ENCODE data around the gene BCAS3.

Gene BCAS3

DNA sequence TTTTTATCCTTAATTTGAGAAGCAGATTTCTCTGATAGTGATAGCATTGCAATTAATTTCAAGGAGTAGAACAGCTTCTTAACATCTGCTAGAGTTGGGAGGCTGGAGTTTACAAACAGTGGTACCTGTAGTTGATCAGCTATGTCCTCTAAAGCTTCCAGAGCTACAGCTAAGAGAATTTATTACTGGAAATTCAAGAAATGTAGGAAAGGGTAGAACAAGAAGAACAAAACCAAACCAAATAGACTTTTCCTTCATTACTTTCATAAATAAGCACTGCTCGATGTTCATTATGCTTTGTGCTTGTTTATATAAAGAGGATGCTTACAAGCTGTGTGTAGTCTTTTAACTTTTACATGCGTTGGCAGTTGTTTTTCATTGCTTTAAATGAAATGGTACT lies 388.4 kb downstream of the BCAS3 start:
- Histone ChIP-seq H3K36me3 (ENCODE audit: control insufficient read depth, insufficient read depth, low read length) (no peaks in the 10 kb centered on the region), H3K4me1 (ENCODE audit: control insufficient read depth, insufficient read depth, low read length) (peaks cover 6% of the 10 kb centered on the region), H3K9me3 (ENCODE audit: control insufficient read depth, low read length) (no peaks in the 10 kb centered on the region), H3K27me3 (ENCODE audit: control insufficient read depth, insufficient read depth, low read length) (no peaks in the 10 kb centered on the region), H3K9ac (ENCODE audit: low read length) (no peak overlapping the region), H3K4me3 (ENCODE audit: low read length) (no peak overlapping the region)

DNA sequence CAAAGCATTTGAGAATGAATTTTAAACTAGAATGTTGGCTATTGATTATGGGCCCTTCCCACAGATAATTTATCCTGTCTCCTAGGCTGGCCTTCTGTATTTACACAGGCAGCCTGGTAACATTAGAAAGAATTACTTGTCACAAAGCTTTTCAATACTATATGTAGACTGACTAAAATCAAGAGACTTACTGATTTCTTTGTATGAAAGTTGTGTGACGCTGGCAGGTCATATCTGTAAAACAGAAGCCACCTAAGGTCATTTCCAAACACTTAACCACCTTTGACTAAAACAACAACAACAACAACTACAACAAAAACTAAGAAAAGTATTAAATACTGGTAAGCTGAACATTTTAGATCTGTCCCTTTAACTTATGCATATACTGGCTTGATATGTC lies 393.0 kb downstream of the BCAS3 start:
- H3K9me3 ChIP-seq (ENCODE audit: control insufficient read depth, low read length): no peaks in the 10 kb centered on the region
- no peak overlapping the region for H3K4me3 ChIP-seq (ENCODE audit: low read length)
- H3K36me3 ChIP-seq (ENCODE audit: control insufficient read depth, insufficient read depth, low read length): no peaks in the 10 kb centered on the region
- H3K27me3 ChIP-seq (ENCODE audit: control insufficient read depth, insufficient read depth, low read length): no peaks in the 10 kb centered on the region
- H3K4me1 ChIP-seq (ENCODE audit: control insufficient read depth, insufficient read depth, low read length): no peaks in the 10 kb centered on the region
- H3K9ac ChIP-seq (ENCODE audit: low read length): no peak overlapping the region

DNA sequence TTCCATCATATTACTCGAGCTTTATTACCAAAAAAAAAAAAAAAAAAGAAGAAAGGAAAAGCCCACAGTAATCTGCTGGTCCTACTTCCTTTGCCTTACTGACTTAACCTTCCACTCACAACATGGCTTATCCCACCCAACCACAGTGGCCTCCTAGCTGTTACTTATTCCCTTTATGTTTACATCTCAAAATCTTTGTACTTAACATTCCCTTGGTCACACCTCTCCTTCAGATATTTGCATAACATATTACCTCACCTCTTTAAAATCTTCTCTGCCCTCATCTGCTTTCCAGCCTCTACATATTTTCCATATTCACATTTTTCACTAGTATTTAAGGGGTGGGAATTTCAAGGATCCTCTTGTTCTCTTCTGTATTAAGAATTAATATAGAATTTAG lies 395.0 kb downstream of the BCAS3 start:
- H3K4me1 ChIP-seq (ENCODE audit: control insufficient read depth, insufficient read depth, low read length): no peaks in the 10 kb centered on the region
- H3K9me3 ChIP-seq (ENCODE audit: control insufficient read depth, low read length): no peaks in the 10 kb centered on the region
- H3K36me3 ChIP-seq (ENCODE audit: control insufficient read depth, insufficient read depth, low read length): no peaks in the 10 kb centered on the region
- no peak overlapping the region for H3K9ac ChIP-seq (ENCODE audit: low read length)
- no peak overlapping the region for H3K4me3 ChIP-seq (ENCODE audit: low read length)
- no peaks in the 10 kb centered on the region for H3K27me3 ChIP-seq (ENCODE audit: control insufficient read depth, insufficient read depth, low read length)

DNA sequence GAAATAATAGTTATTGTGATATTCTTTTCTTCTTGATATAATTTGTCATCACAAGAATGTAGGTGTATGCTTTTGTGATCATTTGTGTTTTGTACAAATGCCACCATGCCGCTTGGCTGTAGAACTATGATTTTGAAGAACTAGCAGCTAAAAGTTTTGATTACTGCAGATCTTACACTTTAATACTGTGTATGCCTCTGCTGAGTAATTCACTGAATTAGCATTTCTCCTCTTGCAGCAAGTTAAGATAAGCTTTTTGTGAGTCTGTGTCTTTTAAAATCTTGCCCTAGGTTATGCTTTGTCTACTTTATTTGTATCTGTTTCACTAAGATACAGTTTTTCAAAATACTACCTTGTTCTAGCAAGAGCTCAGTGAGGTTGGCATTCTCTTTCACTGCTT lies 395.5 kb downstream of the BCAS3 start:
- H3K4me1 ChIP-seq (ENCODE audit: control insufficient read depth, insufficient read depth, low read length): no peaks in the 10 kb centered on the region
- no peaks in the 10 kb centered on the region for H3K27me3 ChIP-seq (ENCODE audit: control insufficient read depth, insufficient read depth, low read length)
- no peaks in the 10 kb centered on the region for H3K9me3 ChIP-seq (ENCODE audit: control insufficient read depth, low read length)
- no peak overlapping the region for H3K4me3 ChIP-seq (ENCODE audit: low read length)
- H3K9ac ChIP-seq (ENCODE audit: low read length): no peak overlapping the region
- H3K36me3 ChIP-seq (ENCODE audit: control insufficient read depth, insufficient read depth, low read length): no peaks in the 10 kb centered on the region

DNA sequence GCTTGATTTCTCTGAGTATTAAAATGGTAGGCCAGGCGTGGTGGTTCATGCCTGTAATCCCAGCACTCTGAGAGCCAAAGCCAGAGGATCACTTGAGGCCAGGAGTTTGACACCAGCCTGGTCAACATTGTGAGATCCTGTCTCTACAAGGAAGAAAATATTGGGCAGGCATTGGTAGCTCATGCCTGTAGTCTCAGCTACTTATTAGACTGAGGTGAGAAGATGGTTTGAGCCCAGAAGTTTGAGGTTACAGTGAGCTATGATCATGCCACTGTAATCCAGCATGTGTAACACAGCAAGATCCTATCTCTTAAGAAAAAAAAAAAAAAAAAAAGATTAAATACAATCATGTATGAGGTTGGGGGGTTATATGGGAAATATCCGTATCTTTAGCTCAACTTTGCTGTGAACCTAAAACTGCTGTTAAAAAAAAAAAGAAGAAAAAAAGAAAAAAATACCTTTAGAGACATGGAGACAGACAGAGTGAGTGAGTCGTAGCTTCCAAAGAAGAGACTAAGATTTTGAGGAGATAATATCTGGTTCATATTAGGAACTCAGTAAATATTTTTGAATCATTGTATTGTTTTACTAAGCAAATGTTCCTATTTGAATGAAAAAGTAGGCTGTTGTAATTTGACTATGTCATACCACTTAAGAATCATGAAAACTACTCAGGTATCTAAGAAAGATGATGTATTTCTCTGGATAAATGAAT lies 396.3 kb downstream of the BCAS3 start:
- Histone ChIP-seq H3K9ac (ENCODE audit: low read length) (no peak overlapping the region), H3K4me1 (ENCODE audit: control insufficient read depth, insufficient read depth, low read length) (no peaks in the 10 kb centered on the region), H3K4me3 (ENCODE audit: low read length) (no peak overlapping the region), H3K9me3 (ENCODE audit: control insufficient read depth, low read length) (no peaks in the 10 kb centered on the region), H3K36me3 (ENCODE audit: control insufficient read depth, insufficient read depth, low read length) (no peaks in the 10 kb centered on the region), H3K27me3 (ENCODE audit: control insufficient read depth, insufficient read depth, low read length) (no peaks in the 10 kb centered on the region)

DNA sequence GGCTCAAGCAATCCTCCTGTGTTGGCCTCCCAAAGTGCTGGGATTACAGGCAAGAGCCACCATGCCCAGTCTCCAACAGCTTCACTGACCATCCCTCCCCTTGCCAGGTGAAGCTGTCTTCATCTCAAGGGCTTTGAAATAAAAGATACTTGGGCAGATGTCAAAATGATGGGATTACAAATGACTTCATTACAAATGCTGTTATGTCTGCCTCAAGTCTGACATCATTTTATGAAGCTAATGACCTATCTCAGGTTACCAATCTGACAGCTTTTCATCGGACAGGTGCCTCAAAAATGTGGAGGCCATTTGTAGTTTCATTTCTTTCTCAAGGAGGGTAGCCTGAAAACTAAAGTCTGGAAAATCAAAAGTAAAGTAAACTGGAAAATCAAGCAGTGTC lies 398.3 kb downstream of the BCAS3 start:
- Histone ChIP-seq H3K9me3 (ENCODE audit: control insufficient read depth, low read length) (no peaks in the 10 kb centered on the region), H3K4me1 (ENCODE audit: control insufficient read depth, insufficient read depth, low read length) (no peaks in the 10 kb centered on the region), H3K9ac (ENCODE audit: low read length) (no peak overlapping the region), H3K36me3 (ENCODE audit: control insufficient read depth, insufficient read depth, low read length) (no peaks in the 10 kb centered on the region), H3K4me3 (ENCODE audit: low read length) (no peak overlapping the region), H3K27me3 (ENCODE audit: control insufficient read depth, insufficient read depth, low read length) (no peaks in the 10 kb centered on the region)

DNA sequence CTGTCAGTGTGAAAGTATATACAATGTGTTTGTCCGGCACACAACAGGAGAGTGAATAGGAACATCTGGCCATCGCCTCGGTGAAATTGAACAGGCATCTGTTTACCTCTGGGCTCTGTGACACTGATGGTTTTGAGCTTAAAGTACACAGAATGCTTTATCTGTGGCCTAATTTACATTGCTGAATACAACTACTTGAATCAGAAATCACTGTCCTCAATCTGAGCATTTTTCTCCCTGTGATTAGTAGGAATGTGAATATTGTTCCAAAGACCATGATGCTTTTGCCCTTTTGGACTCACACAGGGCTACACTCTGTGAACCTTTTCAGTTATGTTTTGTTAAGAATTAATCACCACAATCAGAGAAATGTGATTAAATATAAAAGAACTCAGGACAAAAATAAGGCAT lies 399.0 kb downstream of the BCAS3 start:
- H3K4me3 ChIP-seq (ENCODE audit: low read length): no peak overlapping the region
- H3K9me3 ChIP-seq (ENCODE audit: control insufficient read depth, low read length): no peaks in the 10 kb centered on the region
- no peak overlapping the region for H3K9ac ChIP-seq (ENCODE audit: low read length)
- H3K27me3 ChIP-seq (ENCODE audit: control insufficient read depth, insufficient read depth, low read length): no peaks in the 10 kb centered on the region
- no peaks in the 10 kb centered on the region for H3K36me3 ChIP-seq (ENCODE audit: control insufficient read depth, insufficient read depth, low read length)
- H3K4me1 ChIP-seq (ENCODE audit: control insufficient read depth, insufficient read depth, low read length): no peaks in the 10 kb centered on the region

DNA sequence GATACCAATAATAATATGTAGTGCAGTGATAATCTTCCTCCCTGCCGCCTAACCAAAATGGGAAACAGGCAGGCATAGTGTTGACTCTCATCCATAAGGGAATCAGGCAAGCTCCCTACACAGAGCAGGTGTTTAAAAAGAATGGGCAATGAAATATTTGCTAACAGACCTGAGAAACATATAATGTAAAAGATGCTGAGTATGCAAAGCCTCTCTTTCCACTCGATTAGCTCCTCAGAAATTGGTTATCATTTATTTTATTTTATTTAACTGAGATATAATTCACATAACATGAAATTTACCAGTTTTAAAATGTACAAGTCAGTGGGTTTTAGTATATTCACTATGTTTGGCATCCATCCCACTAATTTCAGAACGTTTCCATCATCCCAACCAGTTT lies 404.3 kb downstream of the BCAS3 start:
- Histone ChIP-seq H3K36me3 (ENCODE audit: control insufficient read depth, insufficient read depth, low read length) (no peaks in the 10 kb centered on the region), H3K27me3 (ENCODE audit: control insufficient read depth, insufficient read depth, low read length) (no peaks in the 10 kb centered on the region), H3K4me3 (ENCODE audit: low read length) (no peak overlapping the region), H3K4me1 (ENCODE audit: control insufficient read depth, insufficient read depth, low read length) (no peaks in the 10 kb centered on the region), H3K9ac (ENCODE audit: low read length) (no peak overlapping the region), H3K9me3 (ENCODE audit: control insufficient read depth, low read length) (no peaks in the 10 kb centered on the region)

DNA sequence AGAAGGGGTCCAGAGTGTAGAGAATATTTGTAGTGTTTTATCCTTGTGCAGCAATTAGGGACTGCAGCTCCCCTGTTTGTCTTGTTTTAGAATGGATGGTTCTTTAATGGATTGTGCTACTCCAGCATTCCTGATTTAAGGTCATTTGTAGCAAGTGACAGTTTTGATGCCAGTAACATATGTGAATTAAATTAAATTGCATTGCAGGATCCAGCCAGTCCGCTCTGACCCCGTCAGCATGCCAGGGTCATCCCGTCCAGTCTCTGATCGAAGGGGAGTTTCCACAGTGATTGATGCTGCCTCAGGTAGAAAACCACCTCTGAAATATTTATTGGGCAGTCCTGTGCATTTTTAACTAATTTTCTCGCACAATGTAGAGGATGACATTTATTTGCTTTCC lies 406.6 kb downstream of the BCAS3 start:
- no peak overlapping the region for H3K4me3 ChIP-seq (ENCODE audit: low read length)
- H3K27me3 ChIP-seq (ENCODE audit: control insufficient read depth, insufficient read depth, low read length): no peaks in the 10 kb centered on the region

DNA sequence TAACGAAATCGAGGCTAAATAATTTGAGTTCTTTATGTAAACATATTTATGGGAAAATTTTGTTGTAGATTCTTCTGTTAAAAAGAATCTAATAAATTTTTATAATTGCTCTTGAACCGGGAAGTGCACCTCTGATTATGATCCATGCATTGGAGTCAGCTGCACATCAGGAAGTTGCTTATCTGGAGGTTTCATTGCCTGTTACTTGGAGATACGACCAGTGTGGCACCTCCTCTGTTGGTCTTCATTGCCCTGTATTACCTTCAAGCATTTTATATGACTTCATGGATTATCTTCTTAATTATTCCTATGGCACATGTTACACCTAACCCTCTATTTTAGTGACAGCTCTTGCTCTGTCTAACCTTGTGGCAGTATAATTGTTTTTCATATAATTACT lies 409.4 kb downstream of the BCAS3 start:
- Histone ChIP-seq H3K9me3 (ENCODE audit: control insufficient read depth, low read length) (no peaks in the 10 kb centered on the region), H3K27me3 (ENCODE audit: control insufficient read depth, insufficient read depth, low read length) (no peaks in the 10 kb centered on the region), H3K4me3 (ENCODE audit: low read length) (no peak overlapping the region), H3K36me3 (ENCODE audit: control insufficient read depth, insufficient read depth, low read length) (no peaks in the 10 kb centered on the region), H3K9ac (ENCODE audit: low read length) (no peak overlapping the region), H3K4me1 (ENCODE audit: control insufficient read depth, insufficient read depth, low read length) (no peaks in the 10 kb centered on the region)

More for the DNA sequence above, 406.6 kb downstream of the BCAS3 start:
- Histone ChIP-seq H3K36me3 (ENCODE audit: control insufficient read depth, insufficient read depth, low read length) (no peaks in the 10 kb centered on the region), H3K9ac (ENCODE audit: low read length) (no peak overlapping the region), H3K9me3 (ENCODE audit: control insufficient read depth, low read length) (no peaks in the 10 kb centered on the region), H3K4me1 (ENCODE audit: control insufficient read depth, insufficient read depth, low read length) (no peaks in the 10 kb centered on the region)

DNA sequence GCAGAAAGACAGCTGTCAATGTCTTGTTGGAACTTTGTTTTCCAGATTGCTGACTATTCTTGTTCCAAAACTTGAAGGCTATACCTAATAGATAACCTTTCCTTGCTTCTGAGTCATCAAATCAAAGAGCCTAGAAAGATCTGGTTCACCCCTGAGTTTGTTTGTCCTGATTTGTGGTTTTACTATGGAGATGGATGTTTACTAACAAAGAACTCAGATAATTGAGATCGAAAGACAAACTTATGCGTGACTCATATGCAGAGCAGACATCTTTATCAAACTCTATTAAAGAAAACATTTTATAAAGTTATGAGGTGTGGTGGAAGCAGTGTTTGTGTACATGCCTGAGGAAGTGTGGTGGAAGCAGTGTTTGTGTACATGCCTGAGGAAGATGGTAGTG lies 410.9 kb downstream of the BCAS3 start:
- H3K4me1 ChIP-seq (ENCODE audit: control insufficient read depth, insufficient read depth, low read length): no peaks in the 10 kb centered on the region
- H3K9me3 ChIP-seq (ENCODE audit: control insufficient read depth, low read length): no peaks in the 10 kb centered on the region
- H3K27me3 ChIP-seq (ENCODE audit: control insufficient read depth, insufficient read depth, low read length): no peaks in the 10 kb centered on the region
- H3K9ac ChIP-seq (ENCODE audit: low read length): no peak overlapping the region
- no peak overlapping the region for H3K4me3 ChIP-seq (ENCODE audit: low read length)
- no peaks in the 10 kb centered on the region for H3K36me3 ChIP-seq (ENCODE audit: control insufficient read depth, insufficient read depth, low read length)

DNA sequence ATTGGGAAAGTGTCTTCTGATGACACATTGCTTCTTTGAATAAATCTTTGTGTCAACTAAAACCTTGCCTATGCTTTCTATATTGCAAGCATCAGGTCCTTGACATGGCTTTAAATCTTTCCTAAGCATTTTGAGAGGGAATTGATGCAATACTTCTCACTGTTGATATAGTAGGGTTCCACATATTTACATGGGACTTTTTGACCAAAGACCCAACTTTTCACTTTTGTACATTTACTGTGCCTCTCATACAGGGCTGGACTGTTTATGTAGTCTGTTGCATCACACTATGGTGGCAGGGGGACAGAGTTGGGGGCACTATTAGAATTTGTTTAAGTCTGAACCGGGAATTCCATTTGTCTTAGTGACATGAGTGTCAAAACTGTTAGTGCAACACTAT lies 413.4 kb downstream of the BCAS3 start:
- Histone ChIP-seq H3K9ac (ENCODE audit: low read length) (no peak overlapping the region), H3K36me3 (ENCODE audit: control insufficient read depth, insufficient read depth, low read length) (no peaks in the 10 kb centered on the region), H3K27me3 (ENCODE audit: control insufficient read depth, insufficient read depth, low read length) (no peaks in the 10 kb centered on the region), H3K4me3 (ENCODE audit: low read length) (no peak overlapping the region), H3K4me1 (ENCODE audit: control insufficient read depth, insufficient read depth, low read length) (no peaks in the 10 kb centered on the region), H3K9me3 (ENCODE audit: control insufficient read depth, low read length) (no peaks in the 10 kb centered on the region)

DNA sequence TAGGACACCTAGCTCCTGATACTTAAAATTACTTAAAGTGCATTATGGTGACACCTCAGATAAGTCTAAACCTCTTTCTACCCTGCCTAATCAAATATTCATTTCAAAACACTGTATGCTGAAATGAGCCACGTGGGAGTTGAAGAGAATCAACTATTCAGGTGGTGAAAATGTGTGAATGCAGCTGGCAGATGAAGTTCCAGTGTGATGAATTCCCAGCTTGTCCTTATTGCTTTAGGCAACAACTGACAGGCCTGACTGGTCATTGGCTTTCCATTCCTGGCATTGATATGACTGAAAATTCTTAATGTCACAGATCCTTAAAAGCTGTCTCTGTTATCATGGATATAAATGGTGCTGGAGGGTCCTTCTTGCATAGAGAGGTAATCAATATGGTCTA lies 420.1 kb downstream of the BCAS3 start:
- Histone ChIP-seq H3K36me3 (ENCODE audit: control insufficient read depth, insufficient read depth, low read length) (no peaks in the 10 kb centered on the region), H3K27me3 (ENCODE audit: control insufficient read depth, insufficient read depth, low read length) (no peaks in the 10 kb centered on the region), H3K4me3 (ENCODE audit: low read length) (no peak overlapping the region), H3K9me3 (ENCODE audit: control insufficient read depth, low read length) (no peaks in the 10 kb centered on the region), H3K9ac (ENCODE audit: low read length) (no peak overlapping the region), H3K4me1 (ENCODE audit: control insufficient read depth, insufficient read depth, low read length) (no peaks in the 10 kb centered on the region)
